Endothelial cell (in vitro differentiated cells): ENCODE results near the gene ZCCHC9. TPM values are rescaled to one million over a fixed set of nuclear protein-coding genes. Genes with fewer than 3 reads are reported as not detected.

Experiments used
- DNase-seq: peaks from one replicate; pipeline ENCODE4 v3.0.0; 2021; ENCODE audit warnings: low spot score
- H3K27ac Mint-ChIP-seq: one replicate; pipeline ENCODE4 v1.8.0; 2021; ENCODE audit warnings: mixed read lengths, inconsistent platforms; ENCODE audit not compliant: unreplicated experiment
- H3K27me3 Mint-ChIP-seq: one replicate; pipeline ENCODE4 v1.8.0; 2021; ENCODE audit warnings: mild to moderate bottlenecking, moderate library complexity, mixed read lengths, inconsistent platforms; ENCODE audit not compliant: unreplicated experiment
- H3K36me3 Mint-ChIP-seq: one replicate; pipeline ENCODE4 v1.8.0; 2021; ENCODE audit warnings: mild to moderate bottlenecking, low read depth, mixed read lengths, inconsistent platforms; ENCODE audit not compliant: unreplicated experiment
- H3K4me1 Mint-ChIP-seq: one replicate; pipeline ENCODE4 v1.8.0; 2021; ENCODE audit warnings: mild to moderate bottlenecking, mixed read lengths, inconsistent platforms; ENCODE audit not compliant: unreplicated experiment
- H3K4me3 Mint-ChIP-seq: one replicate; pipeline ENCODE4 v1.8.0; 2021; ENCODE audit warnings: mild to moderate bottlenecking, mixed read lengths, inconsistent platforms; ENCODE audit not compliant: unreplicated experiment
- H3K9me3 Mint-ChIP-seq: one replicate; pipeline ENCODE4 v1.8.0; 2021; ENCODE audit warnings: mixed read lengths, inconsistent platforms; ENCODE audit not compliant: unreplicated experiment
- total RNA-seq: library from RNA; stranded (reverse); fragmentation: NEBNext Ultra II Directional; extraction: Animal tissue kit (Norgen Biotek cat#: 25700); gene quantifications from one replicate; pipeline ENCODE4 v1.2.1, GENCODE V29; 2021; ENCODE audit not compliant: unreplicated experiment
- TF ChIP-seq, protein P1 (sequence below): fragments of 200-600 bp; sonication (generic); IDR thresholded peaks from one replicate; pipeline ENCODE4 v1.5.0; 2021; ENCODE audit warnings: antibody characterized with exemption; ENCODE audit not compliant: unreplicated experiment

ZCCHC9 gene
- total RNA-seq, 1 donor from 2014 or later, result 21.7 TPM

GRCh38 chr5:81297531-81297930 is 3.9 kb upstream of the ZCCHC9 start:
- Mint-ChIP-seq H3K4me3 (no peak overlapping the region), H3K4me1 (peaks cover 16% of the 10 kb centered on the region), H3K27me3 (peaks cover 9% of the 10 kb centered on the region), H3K9me3 (no peaks in the 10 kb centered on the region), H3K27ac (no peak overlapping the region), H3K36me3 (peaks cover 15% of the 10 kb centered on the region)
- TF ChIP-seq, protein P1, sequence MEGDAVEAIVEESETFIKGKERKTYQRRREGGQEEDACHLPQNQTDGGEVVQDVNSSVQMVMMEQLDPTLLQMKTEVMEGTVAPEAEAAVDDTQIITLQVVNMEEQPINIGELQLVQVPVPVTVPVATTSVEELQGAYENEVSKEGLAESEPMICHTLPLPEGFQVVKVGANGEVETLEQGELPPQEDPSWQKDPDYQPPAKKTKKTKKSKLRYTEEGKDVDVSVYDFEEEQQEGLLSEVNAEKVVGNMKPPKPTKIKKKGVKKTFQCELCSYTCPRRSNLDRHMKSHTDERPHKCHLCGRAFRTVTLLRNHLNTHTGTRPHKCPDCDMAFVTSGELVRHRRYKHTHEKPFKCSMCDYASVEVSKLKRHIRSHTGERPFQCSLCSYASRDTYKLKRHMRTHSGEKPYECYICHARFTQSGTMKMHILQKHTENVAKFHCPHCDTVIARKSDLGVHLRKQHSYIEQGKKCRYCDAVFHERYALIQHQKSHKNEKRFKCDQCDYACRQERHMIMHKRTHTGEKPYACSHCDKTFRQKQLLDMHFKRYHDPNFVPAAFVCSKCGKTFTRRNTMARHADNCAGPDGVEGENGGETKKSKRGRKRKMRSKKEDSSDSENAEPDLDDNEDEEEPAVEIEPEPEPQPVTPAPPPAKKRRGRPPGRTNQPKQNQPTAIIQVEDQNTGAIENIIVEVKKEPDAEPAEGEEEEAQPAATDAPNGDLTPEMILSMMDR, result no peak
- DNase-seq, result no peak

DNA sequence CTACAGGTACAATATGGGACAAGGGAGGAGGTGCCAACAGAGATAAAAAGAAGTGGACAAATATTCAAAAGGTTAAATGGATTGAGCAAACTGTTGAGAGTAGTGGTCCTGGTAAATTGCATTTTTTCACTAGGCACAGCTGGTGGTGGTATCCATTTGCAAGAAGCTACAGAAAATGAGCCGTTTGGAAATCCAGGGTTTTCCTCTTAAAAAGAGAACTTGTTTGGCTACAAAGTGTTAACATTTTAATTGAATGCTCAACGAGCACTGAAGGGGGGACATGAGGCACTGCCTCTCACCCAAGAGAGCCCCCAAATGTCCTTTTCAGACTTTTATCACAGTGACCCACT is 491 bp upstream of the ZCCHC9 start:
- Mint-ChIP-seq H3K36me3 (peaks cover 8% of the 10 kb centered on the region), H3K9me3 (no peaks in the 10 kb centered on the region), H3K4me1 (peaks cover 16% of the 10 kb centered on the region), H3K27me3 (peaks cover 9% of the 10 kb centered on the region), H3K4me3 (peak overlapping the region; percentile 100), H3K27ac (peak overlapping the region; percentile 98)
- TF ChIP-seq, protein P1, result no peak
- no peak for DNase-seq

- no peak overlapping the region for H3K27ac Mint-ChIP-seq
- TF ChIP-seq, protein P1, result no peak
- H3K4me3 Mint-ChIP-seq, result peak overlapping the region; percentile 100
- peaks cover 16% of the 10 kb centered on the region for H3K4me1 Mint-ChIP-seq
- H3K36me3 Mint-ChIP-seq, result peaks cover 8% of the 10 kb centered on the region
- H3K9me3 Mint-ChIP-seq, result no peaks in the 10 kb centered on the region
- DNase-seq, result no peak
- H3K27me3 Mint-ChIP-seq, result peaks cover 11% of the 10 kb centered on the region
These were observed 1.2 kb downstream of the ZCCHC9 start for GRCh38 chr5:81302596-81302995.

DNA sequence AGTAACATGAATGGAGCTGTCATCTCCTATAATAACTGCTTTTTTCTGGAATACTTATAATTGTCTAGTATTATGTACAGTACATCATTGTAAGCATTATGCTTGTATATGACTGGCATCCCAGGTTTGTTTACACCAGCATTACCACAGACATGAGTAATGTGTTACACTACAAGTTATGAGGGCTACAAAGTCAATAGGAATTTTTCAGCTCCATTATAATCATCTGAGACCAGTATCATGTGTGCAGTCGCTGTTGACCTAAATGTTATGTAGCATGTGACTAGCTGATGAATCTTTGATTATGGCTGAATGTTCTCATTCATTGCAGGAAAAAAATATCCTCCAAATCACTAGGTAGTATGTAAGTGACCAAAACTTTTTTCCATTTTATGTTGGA is 2.2 kb downstream of the ZCCHC9 start:
- Mint-ChIP-seq H3K27me3 (peaks cover 11% of the 10 kb centered on the region), H3K4me1 (peaks cover 16% of the 10 kb centered on the region), H3K4me3 (no peak overlapping the region), H3K36me3 (peaks cover 8% of the 10 kb centered on the region), H3K9me3 (no peaks in the 10 kb centered on the region), H3K27ac (no peak overlapping the region)
- no peak for DNase-seq
- TF ChIP-seq, protein P1, result no peak

GRCh38 chr5:81305785-81306184 is 4.4 kb downstream of the ZCCHC9 start:
- TF ChIP-seq, protein P1, result no peak
- Mint-ChIP-seq H3K27ac (no peak overlapping the region), H3K9me3 (no peaks in the 10 kb centered on the region), H3K27me3 (peaks cover 7% of the 10 kb centered on the region), H3K36me3 (peaks cover 4% of the 10 kb centered on the region), H3K4me1 (peaks cover 4% of the 10 kb centered on the region), H3K4me3 (no peak overlapping the region)
- no peak for DNase-seq
